AG09319 (cell line): ENCODE results near the gene SHCBP1L.

Experiments
- DNase-seq: peaks from one replicate; pipeline ENCODE4 v3.0.0-alpha.2; 2010; ENCODE audit warnings: low read depth; ENCODE audit errors: extremely low read depth
- TF ChIP-seq, protein P1 (sequence below): IDR thresholded peaks from 2 replicates; pipeline ENCODE4 v1.5.1; 2011; ENCODE audit warnings: low read depth, mild to moderate bottlenecking, inconsistent platforms, low read length, moderate library complexity

SHCBP1L gene

GRCh38 chr1:182888736-182889531 lies 64.0 kb downstream of the SHCBP1L start:
- TF ChIP-seq, protein P1, sequence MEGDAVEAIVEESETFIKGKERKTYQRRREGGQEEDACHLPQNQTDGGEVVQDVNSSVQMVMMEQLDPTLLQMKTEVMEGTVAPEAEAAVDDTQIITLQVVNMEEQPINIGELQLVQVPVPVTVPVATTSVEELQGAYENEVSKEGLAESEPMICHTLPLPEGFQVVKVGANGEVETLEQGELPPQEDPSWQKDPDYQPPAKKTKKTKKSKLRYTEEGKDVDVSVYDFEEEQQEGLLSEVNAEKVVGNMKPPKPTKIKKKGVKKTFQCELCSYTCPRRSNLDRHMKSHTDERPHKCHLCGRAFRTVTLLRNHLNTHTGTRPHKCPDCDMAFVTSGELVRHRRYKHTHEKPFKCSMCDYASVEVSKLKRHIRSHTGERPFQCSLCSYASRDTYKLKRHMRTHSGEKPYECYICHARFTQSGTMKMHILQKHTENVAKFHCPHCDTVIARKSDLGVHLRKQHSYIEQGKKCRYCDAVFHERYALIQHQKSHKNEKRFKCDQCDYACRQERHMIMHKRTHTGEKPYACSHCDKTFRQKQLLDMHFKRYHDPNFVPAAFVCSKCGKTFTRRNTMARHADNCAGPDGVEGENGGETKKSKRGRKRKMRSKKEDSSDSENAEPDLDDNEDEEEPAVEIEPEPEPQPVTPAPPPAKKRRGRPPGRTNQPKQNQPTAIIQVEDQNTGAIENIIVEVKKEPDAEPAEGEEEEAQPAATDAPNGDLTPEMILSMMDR = no peak
- DNase-seq = no peak

DNA sequence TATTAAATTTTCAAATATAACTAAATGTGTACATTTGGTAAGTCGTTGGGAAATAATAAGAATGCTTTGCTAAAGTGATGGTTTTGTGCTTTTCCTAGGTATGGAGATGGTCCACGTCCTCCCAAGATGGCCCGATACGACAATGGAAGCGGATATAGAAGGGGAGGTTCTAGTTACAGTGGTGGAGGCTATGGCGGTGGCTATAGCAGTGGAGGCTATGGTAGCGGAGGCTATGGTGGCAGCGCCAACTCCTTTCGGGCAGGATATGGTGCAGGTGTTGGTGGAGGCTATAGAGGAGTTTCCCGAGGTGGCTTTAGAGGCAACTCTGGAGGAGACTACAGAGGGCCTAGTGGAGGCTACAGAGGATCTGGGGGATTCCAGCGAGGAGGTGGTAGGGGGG lies 66.0 kb downstream of the SHCBP1L start:
- TF ChIP-seq, protein P1 = no peak
- DNase-seq = no peak

DNA sequence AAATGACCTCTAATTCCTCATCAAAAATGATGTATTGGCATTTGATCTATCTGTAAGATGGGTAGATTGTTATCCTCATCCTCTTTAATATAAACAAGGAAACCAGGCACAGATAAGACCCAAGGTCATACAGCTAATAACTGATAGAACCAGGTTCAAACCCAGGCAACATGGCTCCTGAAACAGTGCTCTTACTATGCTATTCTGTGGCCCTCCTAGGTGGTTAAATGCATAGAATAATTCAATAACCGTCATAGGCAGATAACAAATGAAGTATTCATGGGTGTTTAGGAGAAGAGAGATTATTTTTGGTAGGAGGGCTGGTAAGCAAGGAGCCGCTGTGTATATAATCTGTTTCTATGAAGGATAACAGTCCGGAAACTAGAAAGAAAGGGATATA lies 67.4 kb downstream of the SHCBP1L start:
- TF ChIP-seq, protein P1 = no peak
- no peak for DNase-seq

- no peak for DNase-seq
- TF ChIP-seq, protein P1 = no peak
These were observed 68.1 kb downstream of the SHCBP1L start for GRCh38 chr1:182884872-182885271.

- DNase-seq = no peak
- TF ChIP-seq, protein P1 = no peak
These were observed 75.1 kb downstream of the SHCBP1L start for GRCh38 chr1:182877842-182878241.

DNA sequence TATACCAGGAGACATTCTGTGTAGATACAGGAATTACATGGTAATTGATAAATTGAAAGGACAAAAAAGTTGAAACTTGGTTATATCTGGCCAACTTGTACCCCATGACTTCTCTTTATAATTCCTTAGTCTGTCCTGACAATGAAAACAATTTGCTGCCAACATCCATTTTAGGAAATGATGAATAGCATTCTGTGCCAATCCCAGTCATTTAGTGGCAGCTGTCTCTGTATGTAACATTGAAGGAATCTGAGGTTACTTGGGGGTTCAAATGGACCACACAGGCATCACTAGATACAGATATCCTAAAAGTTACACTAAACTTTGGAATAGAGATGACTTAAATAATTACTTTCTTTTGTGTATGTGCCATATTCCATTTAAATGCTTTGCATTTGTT lies 75.6 kb downstream of the SHCBP1L start:
- DNase-seq = no peak
- TF ChIP-seq, protein P1 = no peak

GRCh38 chr1:182875889-182876288 lies 77.1 kb downstream of the SHCBP1L start:
- TF ChIP-seq, protein P1 = no peak

More at GRCh38 chr1:182875889-182876288, 77.1 kb downstream of the SHCBP1L start:
- no peak for DNase-seq
